DOHH2 (cell line): ENCODE results near the gene TIMM17B.

Experiments used
- CTCF ChIP-seq: fragments of 200-600 bp; sonication (generic); IDR thresholded peaks from one replicate; pipeline ENCODE4 v1.5.1; 2014; ENCODE audit warnings: antibody characterized with exemption, mild to moderate bottlenecking, low read depth, low read length; ENCODE audit not compliant: poor library complexity, severe bottlenecking
- EZH2phosphoT487 ChIP-seq: fragments of 200-600 bp; sonication (generic); IDR thresholded peaks from 2 replicates; pipeline ENCODE4 v1.6.1; 2017; ENCODE audit warnings: borderline replicate concordance, mild to moderate bottlenecking, antibody characterized with exemption, low read length, moderate library complexity, mixed read lengths

DNA sequence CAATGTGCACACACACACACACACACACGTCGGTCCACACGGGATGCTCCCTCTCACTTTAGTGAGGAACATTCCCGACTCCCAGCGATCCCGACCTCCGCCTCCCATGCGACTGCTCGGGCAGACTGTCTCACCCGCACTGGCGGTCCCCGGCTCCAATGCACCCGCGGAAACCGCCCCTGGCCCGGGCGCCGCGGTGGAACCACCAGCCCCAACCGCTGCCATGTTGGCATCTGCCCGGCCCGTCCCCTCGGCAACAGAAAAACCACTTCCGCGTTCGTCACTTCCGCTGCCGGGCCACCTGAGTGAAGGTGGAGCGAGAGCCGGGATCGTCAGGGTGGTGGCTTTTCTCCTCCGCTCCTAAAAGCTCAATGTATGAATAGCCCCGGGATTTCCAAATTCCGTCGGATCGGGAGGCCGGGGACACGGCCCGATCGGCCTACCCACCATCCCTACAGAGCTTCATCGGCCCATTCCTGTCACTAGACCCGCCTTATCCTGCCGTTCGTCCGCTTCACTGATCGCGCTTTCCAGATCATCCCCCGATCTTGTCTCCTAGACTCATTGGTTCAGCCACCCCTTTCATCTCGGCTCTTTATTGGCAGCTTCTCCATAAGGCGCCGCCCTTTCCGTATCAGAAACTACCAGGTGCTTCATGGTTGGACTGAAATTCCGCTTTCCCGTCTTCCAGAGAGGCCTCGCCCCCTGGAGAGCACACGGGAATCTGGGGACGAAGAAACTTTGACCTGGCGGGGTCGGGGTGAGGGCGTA, 14.0 kb upstream of the TIMM17B start, which contains the start of gene SLC35A2:
- TF ChIP-seq CTCF (no peak), EZH2phosphoT487 (no peak)
